HG03571 (cell line): ENCODE results near the gene ZBTB6.
A peak's percentile ranks its signal among the peaks of the same experiment; 100 is the strongest.

ENCODE experiments used
- ATAC-seq: cut with Tn5 transposase; IDR thresholded peaks from one replicate; pipeline ENCODE4 v1.9.1; 2021; ENCODE audit not compliant: unreplicated experiment

ZBTB6 gene

GRCh38 chr9:122912964-122913673, at the start of gene ZBTB6:
Gene ZBTB6 (minus strand): TSS chr9:122913323. CDS start chr9:122912072, 1,251 bp downstream.
- ATAC-seq: peak; percentile 98

GRCh38 chr9:122961139-122961538, 48.0 kb upstream of the ZBTB6 start:
- no peak for ATAC-seq

- ATAC-seq: no peak
These were observed 42.8 kb upstream of the ZBTB6 start for GRCh38 chr9:122955961-122956360.

GRCh38 chr9:122954253-122954691, 41.1 kb upstream of the ZBTB6 start:
- ATAC-seq: no peak

GRCh38 chr9:122951056-122951455, 37.9 kb upstream of the ZBTB6 start:
- ATAC-seq: no peak

- no peak for ATAC-seq
These were observed 37.1 kb upstream of the ZBTB6 start for GRCh38 chr9:122950263-122950662.

- no peak for ATAC-seq
These were observed 36.6 kb upstream of the ZBTB6 start for GRCh38 chr9:122949696-122950095.

- ATAC-seq: no peak
These were observed 35.2 kb upstream of the ZBTB6 start for GRCh38 chr9:122948313-122948712.

GRCh38 chr9:122946461-122947005, 33.4 kb upstream of the ZBTB6 start:
- ATAC-seq: no peak

- no peak for ATAC-seq
These were observed 32.1 kb upstream of the ZBTB6 start for GRCh38 chr9:122944960-122945888.

- ATAC-seq: no peak
These were observed 28.6 kb upstream of the ZBTB6 start for GRCh38 chr9:122941582-122942234.

GRCh38 chr9:122940749-122941581, 27.8 kb upstream of the ZBTB6 start, which contains the start of gene RABGAP1:
Gene RABGAP1 (plus strand): TSS chr9:122941020. CDS start chr9:122957060, 16,040 bp downstream.
- peak; percentile 97 for ATAC-seq

GRCh38 chr9:122940454-122940748, 27.3 kb upstream of the ZBTB6 start:
- ATAC-seq: no peak

GRCh38 chr9:122939601-122940000, 26.5 kb upstream of the ZBTB6 start:
- no peak for ATAC-seq

- no peak for ATAC-seq
These were observed 23.8 kb upstream of the ZBTB6 start for GRCh38 chr9:122936883-122937282.

GRCh38 chr9:122936464-122936863, 23.3 kb upstream of the ZBTB6 start:
- no peak for ATAC-seq

GRCh38 chr9:122931226-122932121, 18.4 kb upstream of the ZBTB6 start, which contains the start of gene ZBTB26:
Gene ZBTB26 (minus strand): TSS chr9:122931512. CDS start chr9:122919934, 11,578 bp downstream.
- peak; percentile 94 for ATAC-seq

GRCh38 chr9:122930541-122931225, 17.6 kb upstream of the ZBTB6 start:
- no peak for ATAC-seq
